GM18526 (cell line): Measurements from ENCODE around the gene PFKFB3.

Source experiments
- POLR2A ChIP-seq: IDR thresholded peaks from 3 replicates; pipeline ENCODE4 v1.6.1; 2011; ENCODE audit not compliant: insufficient read length; ENCODE audit errors: extremely low read depth

PFKFB3 gene

GRCh38 chr10:6202684-6203330, at the start of gene PFKFB3:
Gene PFKFB3 (plus strand): TSS chr10:6202932. CDS start chr10:6203261, 329 bp downstream.
- peak; percentile 80 for TF ChIP-seq POLR2A

- TF ChIP-seq POLR2A: no peak
Measured at GRCh38 chr10:6153845-6154244, 48.9 kb upstream of the PFKFB3 start.

- no peak for TF ChIP-seq POLR2A
Measured at GRCh38 chr10:6154566-6154965, 48.2 kb upstream of the PFKFB3 start.

GRCh38 chr10:6158276-6158675, 44.5 kb upstream of the PFKFB3 start:
- TF ChIP-seq POLR2A: no peak

- no peak for TF ChIP-seq POLR2A
Measured at GRCh38 chr10:6161921-6162320, 40.8 kb upstream of the PFKFB3 start.

- no peak for TF ChIP-seq POLR2A
Measured at GRCh38 chr10:6162589-6163356, 40.0 kb upstream of the PFKFB3 start.

GRCh38 chr10:6163364-6164270, 39.1 kb upstream of the PFKFB3 start:
- peak; percentile 73 for TF ChIP-seq POLR2A

GRCh38 chr10:6164271-6165095, 38.2 kb upstream of the PFKFB3 start:
- no peak for TF ChIP-seq POLR2A

GRCh38 chr10:6165221-6165725, 37.5 kb upstream of the PFKFB3 start:
- TF ChIP-seq POLR2A: no peak

GRCh38 chr10:6167456-6167855, 35.3 kb upstream of the PFKFB3 start:
- TF ChIP-seq POLR2A: no peak

GRCh38 chr10:6168084-6168483, 34.6 kb upstream of the PFKFB3 start:
- no peak for TF ChIP-seq POLR2A

- TF ChIP-seq POLR2A: no peak
Measured at GRCh38 chr10:6170638-6171037, 32.1 kb upstream of the PFKFB3 start.

GRCh38 chr10:6171881-6172695, 30.6 kb upstream of the PFKFB3 start:
- TF ChIP-seq POLR2A: no peak

- no peak for TF ChIP-seq POLR2A
Measured at GRCh38 chr10:6173203-6173602, 29.5 kb upstream of the PFKFB3 start.
